GM19023 (cell line): ENCODE results near the gene DDX23.
A peak's percentile ranks its signal among the peaks of the same experiment; 100 is the strongest.
"Not testable (repeated sequence)": the region's sequence is repeated elsewhere in the genome, so short reads cannot be mapped to it uniquely, and the experiment has no call there.

Experiments used
- ATAC-seq: cut with Tn5 transposase; IDR thresholded peaks from one replicate; pipeline ENCODE4 v1.9.1; 2021; ENCODE audit warnings: mild to moderate bottlenecking, moderate library complexity; ENCODE audit not compliant: unreplicated experiment

DDX23 gene

GRCh38 chr12:48863291-48863690 is 11.3 kb upstream of the DDX23 start:
- no peak for ATAC-seq

GRCh38 chr12:48862760-48863159 is 10.8 kb upstream of the DDX23 start:
- ATAC-seq, result no peak

GRCh38 chr12:48861111-48861510 is 9.1 kb upstream of the DDX23 start:
- ATAC-seq, result no peak

- not testable (repeated sequence) for ATAC-seq
Observed at GRCh38 chr12:48860236-48860635, 8.3 kb upstream of the DDX23 start.

- no peak for ATAC-seq
Observed at GRCh38 chr12:48859607-48860006, 7.6 kb upstream of the DDX23 start.

- no peak for ATAC-seq
Observed at GRCh38 chr12:48858043-48858442, 6.1 kb upstream of the DDX23 start.

- ATAC-seq, result no peak
Observed at GRCh38 chr12:48857278-48857994, 5.5 kb upstream of the DDX23 start.

- no peak for ATAC-seq
Observed at GRCh38 chr12:48856379-48856778, 4.4 kb upstream of the DDX23 start.

GRCh38 chr12:48854932-48855331 is 3.0 kb upstream of the DDX23 start:
- not testable (repeated sequence) for ATAC-seq

- ATAC-seq, result no peak
Observed at GRCh38 chr12:48854488-48854887, 2.5 kb upstream of the DDX23 start.

- peak; percentile 4 for ATAC-seq
Observed at GRCh38 chr12:48852734-48853688, 1.0 kb upstream of the DDX23 start.

GRCh38 chr12:48842021-48842420 is 9.9 kb downstream of the DDX23 start:
- not testable (repeated sequence) for ATAC-seq

GRCh38 chr12:48838048-48838447 is 13.9 kb downstream of the DDX23 start:
- ATAC-seq, result no peak

- ATAC-seq, result no peak
Observed at GRCh38 chr12:48832321-48833060, 19.5 kb downstream of the DDX23 start.

- no peak for ATAC-seq
Observed at GRCh38 chr12:48831257-48831656, 20.7 kb downstream of the DDX23 start.

GRCh38 chr12:48828841-48829575 is 23.0 kb downstream of the DDX23 start:
- no peak for ATAC-seq

- no peak for ATAC-seq
Observed at GRCh38 chr12:48828293-48828692, 23.7 kb downstream of the DDX23 start.

- ATAC-seq, result no peak
Observed at GRCh38 chr12:48827513-48828096, 24.4 kb downstream of the DDX23 start.

- ATAC-seq, result no peak
Observed at GRCh38 chr12:48827026-48827425, 24.9 kb downstream of the DDX23 start.

GRCh38 chr12:48826209-48826855 is 25.6 kb downstream of the DDX23 start:
- ATAC-seq, result no peak
